ENCODE measurements around the gene TICRR.

The TICRR gene

GRCh38 chr15:89629829-89630228 lies 54.6 kb downstream of the TICRR start:
- no peak for TF ChIP-seq GATA2 (IDR thresholded peaks at IDR 0.05; ENCODE audit: low read depth, low read length)
- no peak for TF ChIP-seq GATA3 (IDR thresholded peaks at IDR 0.05; ENCODE audit: low read depth, low read length)

DNA sequence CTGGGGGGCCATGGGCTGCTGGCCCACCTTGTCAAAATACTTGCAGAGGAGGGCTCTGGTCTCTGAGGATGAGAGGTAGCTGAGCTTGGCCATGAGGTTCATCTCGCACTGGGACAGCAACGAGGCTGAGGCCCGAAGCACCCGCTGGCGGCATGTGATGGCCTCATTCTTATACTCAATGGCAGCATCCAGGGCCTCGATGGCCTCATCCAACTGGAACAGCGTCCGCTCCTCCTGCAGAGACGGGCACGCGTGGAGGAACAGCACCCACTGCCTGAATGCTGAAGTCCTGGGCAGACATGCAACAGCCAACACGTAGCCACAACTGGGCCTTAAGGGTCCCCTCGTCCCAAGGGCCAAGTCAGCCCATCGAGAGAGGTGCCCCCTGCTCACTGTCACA lies 55.0 kb downstream of the TICRR start:
- TF ChIP-seq GATA3 (IDR thresholded peaks at IDR 0.05; ENCODE audit: low read depth, low read length) (no peak), GATA2 (IDR thresholded peaks at IDR 0.05; ENCODE audit: low read depth, low read length) (no peak)

- TF ChIP-seq GATA2 (IDR thresholded peaks at IDR 0.05; ENCODE audit: low read depth, low read length) (no peak), GATA3 (IDR thresholded peaks at IDR 0.05; ENCODE audit: low read depth, low read length) (no peak)
These were observed 56.0 kb downstream of the TICRR start for GRCh38 chr15:89630974-89631901.

GRCh38 chr15:89631902-89632264 lies 56.6 kb downstream of the TICRR start:
- no peak for TF ChIP-seq GATA3 (IDR thresholded peaks at IDR 0.05; ENCODE audit: low read depth, low read length)
- no peak for TF ChIP-seq GATA2 (IDR thresholded peaks at IDR 0.05; ENCODE audit: low read depth, low read length)

- TF ChIP-seq GATA3 (IDR thresholded peaks at IDR 0.05; ENCODE audit: low read depth, low read length) = no peak
These were observed 57.5 kb downstream of the TICRR start for GRCh38 chr15:89632563-89633430.

GRCh38 chr15:89633585-89633984 lies 58.3 kb downstream of the TICRR start:
- TF ChIP-seq GATA2 (IDR thresholded peaks at IDR 0.05; ENCODE audit: low read depth, low read length) (no peak), GATA3 (IDR thresholded peaks at IDR 0.05; ENCODE audit: low read depth, low read length) (no peak)

GRCh38 chr15:89640245-89640644 lies 65.0 kb downstream of the TICRR start:
- no peak for TF ChIP-seq GATA2 (IDR thresholded peaks at IDR 0.05; ENCODE audit: low read depth, low read length)
- TF ChIP-seq GATA3 (IDR thresholded peaks at IDR 0.05; ENCODE audit: low read depth, low read length) = no peak

- TF ChIP-seq GATA2 (IDR thresholded peaks at IDR 0.05; ENCODE audit: low read depth, low read length) (no peak), GATA3 (IDR thresholded peaks at IDR 0.05; ENCODE audit: low read depth, low read length) (no peak)
These were observed 65.8 kb downstream of the TICRR start for GRCh38 chr15:89641053-89641452.

DNA sequence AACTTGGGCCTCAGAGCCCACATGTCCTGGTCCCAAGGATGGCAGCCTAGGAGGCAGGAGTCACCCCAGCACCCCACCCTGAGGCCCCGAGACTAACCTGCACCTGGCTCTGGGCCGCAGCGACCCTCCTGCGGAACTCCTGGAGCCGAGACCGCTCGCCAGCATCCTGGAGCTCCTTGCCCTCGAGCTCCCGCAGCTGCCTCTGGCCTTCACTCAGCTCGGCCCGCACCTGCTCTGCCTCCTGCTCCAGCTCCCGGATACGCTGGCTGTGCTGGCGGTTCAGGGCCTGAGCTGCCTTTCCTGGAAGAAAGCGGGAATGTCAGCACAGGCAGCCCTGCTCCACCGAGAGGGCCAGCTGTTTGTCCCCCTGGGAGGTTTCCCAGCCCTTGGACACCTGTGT lies 66.8 kb downstream of the TICRR start:
- no peak for TF ChIP-seq GATA2 (IDR thresholded peaks at IDR 0.05; ENCODE audit: low read depth, low read length)
- no peak for TF ChIP-seq GATA3 (IDR thresholded peaks at IDR 0.05; ENCODE audit: low read depth, low read length)

GRCh38 chr15:89645680-89646079 lies 70.4 kb downstream of the TICRR start:
- TF ChIP-seq GATA2 (IDR thresholded peaks at IDR 0.05; ENCODE audit: low read depth, low read length) = no peak
- no peak for TF ChIP-seq GATA3 (IDR thresholded peaks at IDR 0.05; ENCODE audit: low read depth, low read length)

- no peak for TF ChIP-seq GATA2 (IDR thresholded peaks at IDR 0.05; ENCODE audit: low read depth, low read length)
- no peak for TF ChIP-seq GATA3 (IDR thresholded peaks at IDR 0.05; ENCODE audit: low read depth, low read length)
These were observed 71.3 kb downstream of the TICRR start for GRCh38 chr15:89646416-89647141.

DNA sequence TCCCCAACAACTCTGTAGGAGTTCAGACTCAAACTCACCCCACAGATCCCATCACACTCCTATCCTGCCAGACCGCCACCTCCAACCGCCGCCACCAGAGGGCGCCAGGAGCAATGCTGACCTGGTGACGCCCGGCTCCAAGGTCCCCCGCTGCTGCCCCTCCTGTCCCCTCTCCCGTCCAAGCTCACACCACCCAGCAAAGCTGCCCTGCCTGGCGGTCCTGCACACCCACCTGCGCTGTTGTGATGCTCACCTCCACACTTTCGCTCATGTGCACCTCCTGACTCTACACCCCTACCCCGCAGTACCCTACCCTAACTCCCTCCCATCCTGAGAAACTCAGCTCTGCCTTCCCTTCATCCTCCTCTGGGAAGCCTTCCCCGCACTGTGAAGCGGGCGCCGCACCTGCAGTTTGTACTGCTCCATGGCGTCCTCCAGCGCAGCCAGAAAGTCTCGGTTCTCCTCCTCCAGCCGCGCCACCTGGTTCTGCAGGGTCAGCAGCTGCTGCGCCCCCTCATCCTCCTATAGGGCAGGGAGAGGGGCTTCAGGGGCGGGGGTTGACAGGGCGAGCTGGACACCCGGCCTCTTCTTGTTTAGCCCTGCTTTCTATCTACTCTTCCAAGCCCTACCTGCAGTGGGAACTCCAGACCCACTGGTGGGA lies 72.1 kb downstream of the TICRR start:
- TF ChIP-seq GATA2 (IDR thresholded peaks at IDR 0.05; ENCODE audit: low read depth, low read length) (no peak), GATA3 (IDR thresholded peaks at IDR 0.05; ENCODE audit: low read depth, low read length) (no peak)

DNA sequence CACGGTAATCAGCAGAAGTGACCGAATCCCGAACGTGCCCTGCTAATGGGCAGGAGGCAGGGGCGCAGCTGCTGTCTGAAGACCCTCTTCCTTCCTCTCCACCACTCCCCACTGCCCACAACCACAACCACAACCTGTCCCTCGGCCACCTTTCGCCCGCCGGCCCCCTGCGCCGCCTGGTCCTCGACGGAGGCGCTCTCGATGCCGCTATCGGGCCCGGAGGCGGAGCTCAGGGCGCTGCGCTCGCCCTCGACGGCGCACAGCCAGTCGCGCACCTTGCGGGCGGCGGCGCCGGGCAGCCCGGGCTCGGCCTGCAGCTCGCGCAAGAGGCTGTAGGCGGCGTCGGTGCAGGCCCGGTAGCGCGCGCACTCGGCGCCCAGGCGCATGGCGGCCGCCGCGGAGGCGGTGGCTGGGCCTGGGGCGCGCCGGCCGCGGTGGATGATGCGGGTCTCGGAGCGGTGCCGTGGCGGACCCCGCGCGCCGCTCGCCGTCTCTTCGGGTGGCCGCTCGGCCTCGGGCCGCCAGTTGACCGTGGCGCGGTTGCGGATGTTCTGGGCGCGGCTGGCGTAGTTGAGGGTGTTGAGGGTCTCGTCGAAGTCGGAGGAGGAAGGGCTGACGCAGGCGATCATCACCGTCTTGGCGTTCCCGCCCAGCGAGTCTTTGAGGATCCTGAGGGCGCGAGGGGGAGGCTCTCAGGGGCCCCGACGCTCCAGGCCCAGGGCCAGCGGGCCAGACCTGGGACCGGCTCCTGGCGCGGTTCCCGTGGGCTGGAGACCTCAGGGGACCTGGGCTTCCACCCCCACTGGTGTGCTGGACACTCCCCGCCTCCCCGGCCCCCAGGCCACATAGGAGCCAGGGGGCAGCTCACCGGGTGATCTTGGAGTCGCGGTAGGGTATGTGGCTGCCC lies 73.1 kb downstream of the TICRR start:
- TF ChIP-seq GATA3 (IDR thresholded peaks at IDR 0.05; ENCODE audit: low read depth, low read length) = no peak
- no peak for TF ChIP-seq GATA2 (IDR thresholded peaks at IDR 0.05; ENCODE audit: low read depth, low read length)

Measured in SH-SY5Y (cell line).